Parathyroid adenoma (tissue), 2 donors: ENCODE data around the gene PPP2R3B.

ENCODE experiments used
- H2AFZ ChIP-seq: fragments of 300-600 bp; sonication (generic); one replicate; pipeline ENCODE4 v1.7.0; 2017; ENCODE audit warnings: antibody characterized with exemption, mild to moderate bottlenecking
- H3K27ac ChIP-seq: fragments of 300-600 bp; sonication (generic); one replicate; pipeline ENCODE4 v1.7.0; 2017
- H3K27me3 ChIP-seq: fragments of 300-600 bp; sonication (generic); one replicate; pipeline ENCODE4 v1.7.0; 2017; ENCODE audit warnings: low read length; ENCODE audit not compliant: control insufficient read depth, insufficient read depth
- H3K36me3 ChIP-seq: fragments of 300-600 bp; sonication (generic); one replicate; pipeline ENCODE4 v1.7.0; 2017; ENCODE audit warnings: low read length; ENCODE audit not compliant: control insufficient read depth, insufficient read depth
- H3K4me1 ChIP-seq: fragments of 300-600 bp; sonication (generic); one replicate; pipeline ENCODE4 v1.7.0; 2017; ENCODE audit warnings: control low read depth
- H3K4me2 ChIP-seq: fragments of 300-600 bp; sonication (generic); one replicate; pipeline ENCODE4 v1.7.0; 2017; ENCODE audit warnings: low read length
- H3K4me3 ChIP-seq: fragments of 300-600 bp; sonication (generic); one replicate; pipeline ENCODE4 v1.7.0; 2017; ENCODE audit warnings: low read depth, low read length
- H3K79me2 ChIP-seq: fragments of 300-600 bp; sonication (generic); one replicate; pipeline ENCODE4 v1.7.0; 2017; ENCODE audit warnings: control low read depth
- H3K9ac ChIP-seq: fragments of 300-600 bp; sonication (generic); one replicate; pipeline ENCODE4 v1.7.0; 2017; ENCODE audit warnings: mild to moderate bottlenecking
- H3K9me3 ChIP-seq: fragments of 300-600 bp; sonication (generic); one replicate; pipeline ENCODE4 v1.7.0; 2017; ENCODE audit warnings: low read length; ENCODE audit not compliant: control insufficient read depth
- CTCF ChIP-seq: fragments of 300-600 bp; sonication (generic); IDR thresholded peaks from one replicate; pipeline ENCODE4 v1.7.0; 2017; ENCODE audit warnings: antibody characterized with exemption, mild to moderate bottlenecking
- donor health status: primary hyperparathyroidism.

Gene PPP2R3B

GRCh38 chrX:323721-324628 is 62.7 kb downstream of the PPP2R3B start:
- Histone ChIP-seq H3K27ac (no peak overlapping the region), H3K4me1 (no peaks in the 10 kb centered on the region), H3K79me2 (no peaks in the 10 kb centered on the region), H3K9me3 (no peaks in the 10 kb centered on the region), H3K9ac (no peak overlapping the region), H3K36me3 (no peaks in the 10 kb centered on the region), H3K4me3 (no peak overlapping the region), H3K27me3 (no peaks in the 10 kb centered on the region), H2AFZ (peak overlapping the region; percentile 79), H3K4me2 (no peak overlapping the region)
- TF ChIP-seq CTCF: no peak

- Histone ChIP-seq H3K36me3 (no peaks in the 10 kb centered on the region), H3K27ac (no peak overlapping the region), H3K9me3 (no peaks in the 10 kb centered on the region), H3K9ac (no peak overlapping the region), H3K4me1 (no peaks in the 10 kb centered on the region), H3K4me3 (peak overlapping the region; percentile 94), H3K4me2 (peak overlapping the region; percentile 93), H3K79me2 (no peaks in the 10 kb centered on the region), H3K27me3 (no peaks in the 10 kb centered on the region), H2AFZ (no peak overlapping the region)
- no peak for TF ChIP-seq CTCF
These were observed 66.5 kb downstream of the PPP2R3B start for GRCh38 chrX:320126-320783.

- no peak for TF ChIP-seq CTCF
- peak overlapping the region; percentile 94 for H3K4me3 ChIP-seq
- peak overlapping the region; percentile 61 for H3K9ac ChIP-seq
- peak overlapping the region; percentile 93 for H3K4me2 ChIP-seq
- H3K36me3 ChIP-seq: no peaks in the 10 kb centered on the region
- no peaks in the 10 kb centered on the region for H3K79me2 ChIP-seq
- H3K4me1 ChIP-seq: no peaks in the 10 kb centered on the region
- no peaks in the 10 kb centered on the region for H3K27me3 ChIP-seq
- no peak overlapping the region for H3K27ac ChIP-seq
- peak overlapping the region; percentile 92 for H2AFZ ChIP-seq
- H3K9me3 ChIP-seq: no peaks in the 10 kb centered on the region
These were observed 67.1 kb downstream of the PPP2R3B start for GRCh38 chrX:319579-320125.

- H3K36me3 ChIP-seq: no peaks in the 10 kb centered on the region
These were observed 67.7 kb downstream of the PPP2R3B start, which contains the start of gene GTPBP6 for GRCh38 chrX:318739-319578. Gene GTPBP6 (minus strand): TSS chrX:318796. CDS start chrX:318787, 9 bp downstream.

More at GRCh38 chrX:318739-319578, 67.7 kb downstream of the PPP2R3B start, which contains the start of gene GTPBP6:
- H3K9ac ChIP-seq: peak within 1 kb of the TSS; percentile 61
- peak within 1 kb of the TSS; percentile 93 for H3K4me2 ChIP-seq
- H3K27me3 ChIP-seq: no peaks in the 10 kb centered on the region
- no peaks in the 10 kb centered on the region for H3K79me2 ChIP-seq
- no peaks in the 10 kb centered on the region for H3K4me1 ChIP-seq
- peak within 1 kb of the TSS; percentile 77 for H3K27ac ChIP-seq
- H3K4me3 ChIP-seq: peak within 1 kb of the TSS; percentile 94
- H2AFZ ChIP-seq: peak within 1 kb of the TSS; percentile 92
- no peaks in the 10 kb centered on the region for H3K9me3 ChIP-seq
- TF ChIP-seq CTCF: no peak
